ENCODE data around the gene SULT1A2.
"Not testable (repeated sequence)": the region's sequence is repeated elsewhere in the genome, so short reads cannot be mapped to it uniquely, and the experiment has no call there.

The SULT1A2 gene

DNA sequence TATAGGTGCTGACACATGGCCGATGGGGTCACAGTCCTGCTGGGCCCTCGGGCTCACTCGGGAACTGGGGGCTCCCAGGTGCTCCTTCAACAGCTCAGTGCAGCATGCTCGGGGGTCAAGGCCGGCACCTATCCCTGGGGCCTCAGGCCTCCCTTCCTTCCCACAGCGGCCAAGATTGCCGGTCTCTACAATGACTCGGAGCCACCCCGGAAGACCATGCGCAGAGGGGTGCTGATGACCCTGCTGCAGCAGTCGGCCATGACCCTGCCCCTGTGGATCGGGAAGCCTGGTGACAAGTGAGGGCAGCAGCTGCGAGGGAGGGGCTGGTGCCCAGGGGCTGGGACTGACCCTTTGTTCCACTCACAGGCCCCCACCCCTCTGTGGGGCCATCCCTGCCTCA, 6.9 kb downstream of the SULT1A2 start:
- DNase-seq: no peak

DNA sequence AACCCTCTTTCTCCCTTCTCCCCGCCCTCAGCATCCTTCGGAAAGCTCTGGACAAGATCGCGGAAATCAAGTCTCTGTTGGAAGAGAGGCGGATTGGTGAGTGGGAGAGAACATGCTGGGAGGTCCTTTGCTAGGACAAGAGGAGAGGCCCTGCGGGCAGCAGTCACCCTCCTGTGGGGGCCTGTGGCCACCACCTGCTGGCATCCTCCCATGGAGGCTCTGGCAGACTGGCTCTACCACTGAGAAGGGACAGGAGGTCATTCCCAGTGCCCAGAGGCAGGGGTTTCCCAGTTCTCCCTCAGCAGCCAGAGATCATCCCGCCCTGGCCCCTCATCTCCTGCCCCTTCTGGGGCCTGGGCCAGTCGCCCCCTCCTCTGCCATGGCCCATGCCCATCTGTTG, 7.8 kb downstream of the SULT1A2 start:
- no peak for DNase-seq

DNA sequence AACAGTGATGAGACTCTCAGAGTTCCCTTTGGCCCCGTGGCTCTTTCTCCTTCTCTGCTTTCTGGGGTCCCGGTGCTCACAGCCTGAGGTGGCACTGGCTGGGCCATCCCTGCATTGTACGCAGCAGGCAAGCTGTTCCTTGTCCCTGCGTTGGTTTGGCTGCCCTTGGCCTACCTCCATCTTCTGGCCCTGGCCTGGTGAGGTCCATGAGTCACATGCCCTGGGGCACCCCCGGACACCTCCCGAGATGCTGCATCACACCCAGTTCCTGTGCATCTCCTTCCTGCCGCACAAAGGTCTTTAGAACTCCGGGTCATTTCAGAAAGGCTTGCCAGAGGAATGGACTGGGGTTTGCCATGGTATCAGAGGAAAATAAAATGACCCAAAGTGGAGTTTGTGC, 9.5 kb downstream of the SULT1A2 start:
- no peak for DNase-seq

DNA sequence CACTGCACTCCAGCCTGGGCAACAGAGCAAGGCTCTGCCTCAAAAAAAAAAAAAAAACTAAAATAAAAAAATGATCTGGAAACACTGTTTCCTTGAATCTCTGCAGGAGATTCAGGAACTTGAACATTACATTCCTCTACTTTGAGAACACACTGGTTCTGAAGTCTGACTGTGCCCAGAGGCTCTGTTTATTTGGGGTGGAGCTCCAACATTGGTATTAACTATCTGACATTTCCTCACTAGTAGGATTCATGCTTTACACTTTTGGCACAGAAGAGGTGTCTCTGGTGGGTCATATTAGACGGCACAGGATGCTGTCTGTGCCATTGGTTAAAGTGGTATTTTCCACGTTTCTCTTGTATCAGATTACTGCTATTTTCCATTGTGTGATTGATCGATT, 10.4 kb downstream of the SULT1A2 start:
- no peak for DNase-seq

DNA sequence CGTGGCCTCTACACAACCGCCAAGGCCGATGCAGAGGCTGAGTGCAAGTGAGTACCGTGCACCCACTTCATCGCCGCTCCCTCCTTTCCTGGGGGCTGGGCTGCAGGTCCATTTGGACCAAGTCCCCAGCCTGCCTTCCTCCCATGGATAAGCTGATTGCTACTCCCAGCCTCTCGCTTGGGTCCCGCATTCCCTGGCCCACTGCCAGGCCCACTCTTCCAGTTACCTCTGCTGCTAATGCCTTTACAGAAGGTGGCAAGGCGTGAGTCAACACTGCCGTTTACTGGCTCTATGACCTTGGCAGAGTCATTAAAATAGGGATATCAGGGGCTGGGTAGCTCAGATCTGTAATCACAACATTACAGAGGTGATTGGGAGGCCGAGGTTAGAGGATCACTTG, 11.2 kb downstream of the SULT1A2 start:
- DNase-seq: no peak

DNA sequence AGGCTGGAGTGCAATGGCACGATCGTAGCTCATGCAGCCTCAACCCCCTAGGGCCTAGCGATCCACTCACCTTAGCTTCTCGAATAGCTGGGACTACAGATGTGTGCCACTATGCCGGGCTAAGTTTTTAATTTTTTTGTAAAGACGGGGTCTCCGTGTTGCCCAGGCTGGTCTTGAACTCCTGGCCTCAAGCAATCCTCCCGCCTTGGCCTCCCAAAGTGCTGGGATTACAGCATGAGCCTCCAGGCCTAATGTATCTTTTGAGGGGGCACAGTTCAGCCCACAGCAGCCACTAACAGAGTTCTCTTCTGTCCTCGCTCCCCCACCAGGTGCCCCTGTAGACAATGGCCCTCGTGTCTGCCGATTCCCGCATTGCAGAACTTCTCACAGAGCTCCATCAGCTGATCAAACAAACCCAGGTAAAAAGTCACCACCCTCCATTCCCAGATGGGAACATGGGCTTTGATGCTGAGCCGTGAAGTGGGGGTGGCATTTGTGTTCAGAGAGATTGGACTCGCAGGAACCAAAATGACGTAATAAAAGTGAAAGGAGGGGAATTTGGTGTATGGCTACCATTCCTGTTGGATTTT, 16.0 kb downstream of the SULT1A2 start:
- DNase-seq: no peak

DNA sequence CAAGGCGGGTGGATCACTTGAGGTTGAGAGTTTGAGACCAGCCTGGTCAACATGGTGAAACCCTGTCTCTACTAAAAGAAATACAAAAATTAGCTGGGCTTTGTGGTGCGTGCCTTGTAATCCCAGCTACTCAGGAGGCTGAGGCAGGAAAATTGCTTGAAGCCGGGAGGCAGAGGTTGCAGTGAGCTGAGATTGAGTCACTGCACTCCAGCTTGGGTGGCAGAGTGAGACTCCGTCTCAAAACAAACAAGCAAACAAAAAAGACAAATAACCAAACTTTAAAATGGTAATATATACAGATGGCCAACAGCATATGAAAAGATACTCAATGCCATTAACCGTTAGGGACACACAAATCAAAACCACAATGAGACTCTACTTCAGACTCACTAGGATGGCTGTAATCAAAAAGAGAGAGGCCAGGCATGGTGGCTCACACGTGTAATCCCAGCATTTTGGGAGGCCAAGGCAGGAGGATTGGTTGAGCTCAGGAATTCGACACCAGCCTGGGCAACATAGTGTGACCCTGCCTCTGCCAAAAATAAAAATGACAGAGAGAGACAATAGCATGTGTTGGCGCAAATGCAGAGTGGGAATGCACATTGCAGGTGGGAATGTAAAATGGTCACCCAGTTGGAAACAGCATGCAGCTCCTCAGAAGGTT, 21.3 kb downstream of the SULT1A2 start:
- no peak for DNase-seq

DNA sequence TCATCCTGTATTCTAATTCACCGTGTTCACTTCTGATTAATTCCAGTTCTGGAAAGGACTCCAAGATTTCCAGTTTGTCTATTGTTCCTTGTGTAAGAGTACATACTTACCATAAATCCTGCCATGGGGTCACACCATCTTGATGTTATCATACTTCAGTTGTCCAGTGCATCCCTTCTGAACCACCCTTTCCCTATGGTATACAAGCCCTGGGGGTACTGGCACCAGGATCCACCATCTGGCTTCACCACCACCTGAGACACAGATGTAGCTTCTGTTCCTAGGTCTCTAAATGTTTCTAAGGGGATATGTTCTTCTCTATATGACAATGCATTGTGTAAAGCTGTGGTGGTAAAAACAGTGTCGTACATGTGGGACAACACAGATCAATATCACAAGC, 21.9 kb downstream of the SULT1A2 start:
- DNase-seq: no peak

DNA sequence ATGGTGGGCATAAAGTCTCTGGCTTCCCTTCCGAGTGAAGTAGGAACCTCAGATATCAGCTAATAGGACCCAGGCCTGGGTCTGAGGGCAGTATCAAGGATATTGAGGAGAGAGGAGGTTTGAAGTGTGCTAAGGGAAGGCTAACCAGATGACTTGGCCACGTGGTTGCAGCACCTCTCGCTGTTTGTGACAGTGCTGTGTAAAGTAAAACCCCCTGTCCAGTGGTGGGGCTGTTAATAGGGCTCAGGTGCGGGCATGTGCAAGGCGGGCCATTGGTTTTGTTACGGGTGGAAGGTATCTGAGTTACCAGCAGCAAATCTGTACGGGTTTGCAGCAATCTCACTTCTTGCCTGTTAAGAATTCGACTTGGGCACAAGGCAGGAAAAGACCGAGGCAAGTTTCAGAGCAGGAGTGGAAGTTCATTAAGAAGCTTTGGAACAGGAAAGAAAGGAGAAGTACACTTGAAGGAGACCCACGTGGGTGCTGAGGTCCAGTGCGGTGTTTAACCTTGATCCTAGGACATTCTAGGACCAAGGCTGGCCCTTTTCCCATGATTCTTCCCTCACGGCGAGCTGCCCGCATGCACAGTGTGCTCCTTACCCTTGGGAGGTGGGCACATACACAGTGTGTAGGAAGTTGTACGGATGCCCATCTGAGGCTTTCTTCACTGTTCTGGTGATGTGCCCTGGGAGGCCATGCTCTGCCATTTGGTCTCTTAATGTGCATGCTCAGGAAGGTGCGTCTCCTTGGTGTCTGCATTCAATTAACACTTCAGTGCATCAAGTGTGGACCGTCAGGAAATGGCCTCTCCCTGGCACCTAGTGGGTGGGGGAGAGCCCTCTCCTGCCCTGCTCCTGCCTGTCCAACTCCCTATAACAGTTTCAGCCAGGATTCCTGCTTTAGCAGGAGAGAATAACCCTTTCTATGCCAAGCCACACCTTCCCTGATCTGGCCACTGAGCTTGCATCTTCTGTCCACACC, 22.8 kb downstream of the SULT1A2 start:
- no peak for DNase-seq

DNA sequence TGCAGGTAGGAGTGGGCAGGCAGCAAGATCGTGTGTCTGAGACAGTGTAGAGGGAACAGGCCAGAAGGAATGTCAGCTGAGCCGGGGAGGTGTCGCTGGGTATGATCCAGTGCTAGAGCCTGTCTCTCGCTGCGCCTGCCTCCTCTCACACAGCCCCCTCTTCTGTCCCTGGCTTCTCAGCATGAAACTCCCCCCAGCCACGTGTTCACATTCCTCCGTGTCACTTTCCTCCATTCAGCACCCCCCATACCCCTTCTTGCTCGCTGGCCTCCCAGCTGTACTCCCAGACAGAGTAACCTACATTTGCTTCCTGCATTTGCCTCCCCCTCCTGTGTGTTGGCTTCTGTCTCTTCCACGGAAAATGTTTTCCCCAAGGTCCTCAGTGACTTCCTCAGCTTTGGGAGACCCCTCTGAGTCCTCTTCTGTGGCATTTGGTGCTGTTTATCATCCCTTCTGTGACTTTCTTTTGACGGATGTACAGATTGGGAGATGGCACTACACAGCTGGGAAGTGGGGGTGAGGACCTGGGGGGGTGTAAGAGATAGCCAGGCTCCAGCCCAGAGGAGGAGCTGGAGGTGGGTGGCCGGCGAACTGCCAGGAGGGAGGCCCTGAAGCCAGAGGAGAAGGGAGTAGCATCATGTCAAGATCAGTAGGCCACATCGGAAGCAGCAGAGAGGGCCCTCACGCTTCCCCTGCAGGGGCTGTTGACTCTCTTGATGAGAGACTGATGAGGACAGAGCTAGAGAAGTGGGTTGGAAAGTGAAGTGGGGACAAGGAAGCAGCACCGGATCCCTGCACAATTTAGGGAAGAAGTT, 23.9 kb downstream of the SULT1A2 start:
- no peak for DNase-seq

DNA sequence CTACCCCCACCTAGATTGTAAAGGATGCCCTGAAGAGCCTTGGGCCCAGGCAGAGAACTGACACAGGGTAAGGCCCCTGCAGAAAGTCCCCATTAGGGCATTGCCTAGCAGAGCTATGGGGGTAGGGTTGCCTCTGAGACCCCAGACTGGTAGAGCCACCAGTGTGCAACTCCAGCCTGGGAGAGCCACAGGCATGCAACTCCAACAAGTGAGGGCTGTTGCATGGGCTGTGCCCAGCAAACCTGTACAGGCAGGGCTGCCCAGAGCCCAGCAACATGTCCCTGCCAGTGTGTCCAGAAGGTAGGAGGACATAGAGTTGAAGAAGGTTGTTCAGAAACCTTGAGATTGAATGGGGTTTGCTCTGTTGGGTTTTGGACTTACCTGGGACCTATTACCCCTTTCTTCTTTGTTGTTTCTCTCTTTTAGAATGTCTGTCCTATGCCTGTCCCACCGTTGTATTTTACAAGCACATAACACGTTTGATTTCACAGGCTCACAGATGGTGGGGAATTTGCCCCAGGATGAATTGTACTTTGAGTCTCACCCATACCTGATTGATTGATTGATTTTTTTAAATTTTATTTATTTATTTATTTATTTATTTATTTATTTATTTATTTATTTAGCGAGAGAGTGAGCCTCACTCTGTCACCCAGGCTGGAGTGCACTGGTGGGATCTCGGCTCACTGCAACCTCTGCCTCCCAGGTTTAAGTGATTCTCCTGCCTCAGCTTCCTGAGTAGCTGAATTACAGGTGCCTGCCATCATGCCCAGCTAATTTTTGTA, 26.7 kb downstream of the SULT1A2 start:
- DNase-seq: no peak

DNA sequence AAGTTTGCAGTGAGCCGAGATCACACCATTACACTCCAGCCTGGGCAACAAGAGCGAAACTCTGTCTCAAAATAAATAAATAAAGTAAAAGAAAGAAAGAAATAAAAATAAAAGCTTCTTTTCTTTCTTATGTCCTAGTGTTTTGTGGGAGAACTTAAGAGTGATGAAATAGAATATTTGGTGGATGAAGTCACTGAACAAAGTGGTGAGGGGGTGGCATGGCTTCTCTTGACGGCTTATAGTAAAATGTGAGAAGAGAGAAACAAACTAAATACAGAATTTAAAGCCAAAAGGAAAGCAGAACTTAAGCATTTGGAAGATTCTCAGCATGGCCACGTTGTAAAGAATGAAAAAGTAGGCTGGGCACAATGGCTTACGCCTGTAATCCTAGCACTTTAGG, 27.8 kb downstream of the SULT1A2 start:
- DNase-seq: no peak

DNA sequence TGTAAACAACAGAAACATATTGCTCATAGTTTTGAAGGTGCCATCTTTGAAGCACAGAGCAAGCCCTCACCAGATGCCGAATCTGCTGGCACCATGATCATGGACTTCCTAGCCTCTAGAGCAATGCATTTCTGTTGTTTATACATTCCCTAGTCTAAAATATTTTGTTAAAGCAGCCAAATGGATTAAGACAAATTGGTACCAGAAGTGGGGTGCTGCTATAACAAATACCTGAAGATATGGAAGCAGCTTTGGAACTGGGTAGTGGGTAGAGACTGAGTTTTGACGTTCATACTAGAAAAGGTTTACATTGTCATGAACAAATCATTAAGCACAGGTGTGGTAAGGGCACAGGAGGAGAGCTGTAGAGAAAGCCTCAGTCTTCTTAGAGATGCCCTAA, 29.6 kb downstream of the SULT1A2 start:
- DNase-seq: no peak

DNA sequence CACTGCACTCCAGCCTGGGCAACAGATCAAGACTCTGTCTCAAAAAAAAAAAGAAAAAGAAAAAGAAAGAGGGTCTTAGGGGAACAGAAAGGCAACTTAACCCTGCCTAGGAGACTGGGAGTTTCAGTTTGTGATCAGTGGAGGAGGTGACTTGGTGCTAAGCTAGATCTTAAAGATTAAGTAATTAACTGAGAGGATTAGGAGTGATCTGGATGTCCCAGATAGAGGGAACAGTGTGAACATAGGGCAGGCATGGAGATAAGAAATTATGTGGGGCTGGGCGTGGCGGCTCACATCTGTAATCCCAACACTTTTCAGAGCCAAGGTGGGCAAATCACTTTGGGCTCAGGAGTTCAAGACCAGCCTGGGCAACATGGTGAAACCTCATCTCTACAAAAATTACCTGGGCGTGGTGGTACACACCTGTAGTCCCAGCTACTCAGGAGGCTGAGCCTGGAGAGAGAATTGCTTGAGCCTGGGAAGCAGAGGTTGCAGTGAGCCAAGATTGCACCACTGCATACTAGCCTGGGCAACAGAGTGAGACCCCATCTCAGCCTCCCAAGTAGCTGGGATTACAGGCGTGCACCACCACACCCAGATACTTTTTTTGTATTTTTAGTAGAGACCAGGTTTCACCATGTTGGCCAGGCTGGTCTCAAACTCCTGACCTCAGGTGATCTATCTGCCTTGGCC, 30.5 kb downstream of the SULT1A2 start:
- DNase-seq: not testable (repeated sequence)

DNA sequence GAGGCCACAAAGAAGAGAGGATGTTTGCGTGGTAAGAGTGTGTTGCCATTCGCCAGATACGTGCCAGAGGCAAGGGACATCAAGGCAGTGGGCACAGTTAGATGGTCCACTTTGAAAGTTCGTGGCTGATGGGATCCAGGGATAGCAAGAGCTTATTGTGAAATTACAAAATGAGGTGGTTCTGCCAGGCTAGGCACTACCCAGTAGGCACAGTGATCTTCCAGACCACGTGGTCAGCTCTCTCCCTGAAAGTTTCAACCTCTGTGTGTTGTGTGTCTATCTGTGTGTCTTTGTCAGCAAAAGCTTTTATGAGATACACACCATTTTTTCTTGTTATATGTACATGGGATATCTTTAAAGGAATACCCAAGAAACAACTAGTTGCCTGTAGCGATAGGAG, 33.6 kb downstream of the SULT1A2 start:
- DNase-seq: no peak

DNA sequence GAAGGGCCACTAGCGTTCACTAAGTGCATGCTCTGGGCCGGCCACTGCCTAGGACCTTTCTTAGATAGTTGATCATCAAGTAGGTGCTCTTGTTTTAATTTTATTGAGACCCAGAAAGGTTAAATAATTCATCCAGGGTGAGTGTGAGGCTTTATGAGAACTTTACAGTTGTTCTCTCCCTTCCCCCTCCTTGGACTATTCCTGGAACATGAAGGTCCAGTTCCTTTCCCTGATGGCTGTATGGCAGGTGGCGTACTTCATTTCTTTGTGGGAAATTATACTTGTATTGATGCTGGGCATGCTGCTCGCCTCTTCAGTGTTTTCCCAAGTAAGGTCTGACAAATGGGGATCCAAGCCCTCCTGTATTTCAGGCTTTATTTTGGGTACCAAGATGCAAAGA, 34.7 kb downstream of the SULT1A2 start:
- DNase-seq: no peak

DNA sequence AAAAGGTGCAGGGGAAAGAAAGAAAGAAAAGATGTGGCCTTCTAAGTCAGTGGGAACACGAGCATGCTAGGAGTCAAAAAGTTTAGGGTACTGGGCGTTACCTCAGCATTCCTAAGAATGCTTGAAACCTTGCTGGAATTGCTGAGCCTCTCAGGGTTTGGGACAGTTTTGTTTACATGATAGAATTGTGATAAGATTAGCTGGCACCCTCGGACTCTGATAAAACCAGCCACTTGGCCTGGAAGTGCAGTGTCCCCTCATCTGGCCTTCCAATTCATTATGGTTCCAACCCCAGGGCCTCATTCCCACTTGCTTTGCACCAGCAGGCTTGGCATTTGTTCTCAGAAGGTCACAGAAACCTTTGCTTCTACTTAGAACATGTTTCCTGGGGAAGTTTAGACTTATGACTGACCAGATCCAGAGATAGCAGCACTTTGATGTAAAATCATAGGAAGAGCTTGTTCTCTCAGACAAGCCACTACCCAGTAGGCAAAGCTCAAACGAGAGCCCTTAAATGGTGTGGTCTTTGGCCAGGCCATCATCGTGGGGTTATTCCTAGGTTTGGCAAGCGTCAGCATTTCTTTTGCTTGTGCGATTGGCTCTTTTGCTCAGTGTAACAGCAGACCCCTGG, 35.2 kb downstream of the SULT1A2 start:
- no peak for DNase-seq

DNA sequence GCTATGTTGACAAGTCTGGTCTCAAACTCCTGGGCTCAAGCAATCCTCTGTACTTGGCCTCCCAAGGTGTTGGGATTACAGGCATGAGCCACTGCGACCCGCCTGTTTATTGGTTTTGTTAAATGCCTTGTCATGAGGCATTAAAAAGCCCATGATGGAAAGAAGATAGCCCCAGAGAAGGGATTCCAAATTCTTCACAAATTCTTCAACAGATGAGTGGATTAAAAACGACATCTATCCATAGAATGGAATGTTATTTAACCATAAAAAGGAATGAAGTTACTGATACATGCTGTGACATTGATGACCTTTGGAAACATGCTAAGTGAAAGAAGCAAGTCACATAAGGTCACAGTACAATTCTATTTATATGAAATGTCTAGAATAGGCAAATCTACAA, 38.4 kb downstream of the SULT1A2 start:
- DNase-seq: no peak

DNA sequence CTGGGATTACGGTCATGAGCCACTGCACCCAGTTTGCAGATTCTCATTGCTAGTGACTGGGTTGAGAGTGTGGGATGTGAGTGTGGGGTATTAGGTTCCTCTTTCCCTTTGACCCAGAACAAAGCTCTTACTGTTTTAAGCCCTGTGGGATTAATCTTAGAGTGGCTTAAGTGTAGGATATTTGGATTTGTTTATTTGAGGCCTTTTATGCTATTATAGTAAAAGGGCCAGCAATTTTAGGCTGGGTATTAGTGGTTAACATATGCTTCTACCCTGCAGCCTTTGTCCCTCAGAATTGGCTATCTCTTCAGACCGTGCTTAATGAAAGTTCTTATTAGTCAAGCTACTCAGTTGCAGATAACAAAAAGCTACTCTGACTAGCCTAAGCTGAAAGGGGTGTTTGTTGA, 39.9 kb downstream of the SULT1A2 start:
- DNase-seq: no peak

DNA sequence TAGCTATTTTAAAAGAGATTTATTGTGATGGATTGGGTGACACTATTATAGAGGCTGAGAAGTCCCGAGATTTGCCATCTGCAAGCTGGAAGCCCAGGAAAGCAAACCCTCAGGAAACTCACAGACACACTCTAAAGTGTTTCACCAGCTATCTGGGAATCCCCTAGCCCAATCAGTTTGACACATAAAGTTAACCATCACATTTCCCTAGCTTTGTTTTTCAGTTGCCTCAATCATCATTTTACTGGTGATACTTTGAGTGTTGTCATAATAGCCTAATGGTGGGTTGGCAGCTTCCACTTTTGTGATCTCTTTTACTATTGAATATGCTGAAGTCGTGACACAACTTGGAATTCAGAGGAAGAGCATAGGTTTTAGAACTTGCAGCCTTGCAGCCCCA, 41.3 kb downstream of the SULT1A2 start:
- DNase-seq: no peak

Measured in KG1 (cell line).